Sciatic nerve (tissue), 2 donors: Measurements from ENCODE around the gene STK33. TPM values are rescaled to one million over a fixed set of nuclear protein-coding genes. Genes with fewer than 3 reads are reported as not detected.

Source experiments
- ATAC-seq: fragments of 200-7000 bp; cut with Tn5 transposase; one replicate; pipeline ENCODE4 v1.9.1; 2020; ENCODE audit warnings: mild to moderate bottlenecking, moderate library complexity
- DNase-seq: peaks from one replicate; pipeline ENCODE4 v3.0.0-alpha.2; 2020; ENCODE audit warnings: low spot score
- intact Hi-C: fragments of 100-400 bp; cut with DNase I; formaldehyde crosslinking; loops from one replicate; pipeline ENCODE4 v1.14.2; 2022
- total RNA-seq: library from RNA; stranded (reverse); fragmentation: NEBNext Ultra II Directional; extraction: Animal tissue kit (Norgen Biotek cat#: 25700); gene quantifications from one replicate; pipeline ENCODE4 v1.2.1, GENCODE V29; 2021
- donor health status: DM: no; HTN: no; CAD: no.
- donor health status: DM: no; HTN: no; CAD: no.

STK33 gene
- total RNA-seq, 1 donor from 2014 or later, result 3.1 TPM

DNA sequence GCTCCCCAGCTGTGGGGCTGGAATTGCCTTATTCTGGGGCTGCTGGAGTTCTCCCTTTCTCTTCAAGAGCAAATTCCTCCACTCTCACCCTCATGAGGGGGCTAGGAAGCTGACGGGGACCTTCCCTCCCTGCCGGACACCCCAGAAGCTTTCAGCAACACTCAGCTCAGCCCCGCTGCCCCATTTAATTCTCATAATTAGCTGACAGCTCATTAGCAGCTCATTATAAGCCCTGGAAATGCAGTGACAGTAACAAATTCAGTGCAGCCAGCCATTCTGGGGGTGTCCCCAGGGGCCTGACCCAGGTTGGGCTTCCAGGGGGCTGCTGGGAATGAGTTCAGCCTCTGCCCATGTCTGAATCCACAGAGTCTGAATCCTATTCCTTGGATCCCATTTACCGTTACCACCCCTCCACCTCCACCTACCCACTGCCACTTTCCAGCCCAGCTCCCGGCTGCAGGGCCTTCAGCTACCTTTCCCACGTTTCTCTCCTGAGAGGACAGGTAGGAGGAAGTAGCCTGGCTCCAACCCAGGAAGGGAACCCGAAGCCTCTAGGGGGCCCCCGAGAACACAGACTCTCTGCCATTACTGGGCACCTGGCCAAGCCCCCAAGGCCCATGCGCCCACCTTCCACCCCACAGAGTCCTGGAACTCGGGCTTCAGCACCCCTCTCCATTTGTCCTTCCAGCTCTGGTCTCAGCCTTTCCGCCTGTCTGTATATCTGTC is 228.6 kb downstream of the STK33 start:
- ATAC-seq (no peak), DNase-seq (no peak)
- intact Hi-C loops, result no loop called here

DNA sequence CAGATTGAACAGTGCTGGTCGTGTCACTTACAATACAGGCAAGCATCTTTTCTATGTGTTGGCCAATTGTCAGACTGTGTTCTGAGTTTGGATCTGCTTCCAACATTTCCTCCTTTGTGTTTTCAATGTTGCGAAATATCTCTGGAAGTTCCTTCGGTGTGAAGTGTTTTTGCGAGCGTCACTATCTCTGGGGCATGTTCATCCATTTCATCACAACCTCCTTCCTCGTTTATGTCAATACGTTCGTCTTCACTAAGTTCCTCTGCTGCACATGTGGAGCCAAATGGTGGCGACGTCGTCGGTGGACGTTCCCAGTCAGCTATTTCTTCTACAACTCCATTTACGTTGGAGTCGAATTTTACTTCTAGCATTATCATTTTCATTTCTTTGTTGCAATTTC is 230.1 kb downstream of the STK33 start:
- peak; percentile 58 for ATAC-seq
- intact Hi-C loops, result no loop called here
- DNase-seq, result no peak

DNA sequence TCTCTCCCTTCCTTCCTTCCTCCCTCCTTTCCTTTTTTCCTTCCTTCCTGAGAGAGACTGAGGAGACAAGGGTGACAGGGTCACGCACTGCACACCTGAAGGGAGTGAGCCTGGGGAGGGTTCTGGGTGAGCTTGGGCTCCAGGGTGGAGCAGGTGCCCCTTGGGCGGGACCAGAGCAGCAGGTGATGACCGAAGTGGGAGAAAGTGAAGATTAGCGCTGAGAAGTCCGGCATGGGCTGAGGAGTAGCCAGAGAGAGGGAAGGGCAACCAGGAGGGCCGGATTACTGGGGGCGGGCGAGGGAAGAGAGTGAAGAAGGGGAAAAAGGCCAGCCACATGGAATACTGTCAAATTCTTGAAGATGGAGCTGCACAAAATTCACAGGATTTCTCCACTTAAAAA is 231.1 kb downstream of the STK33 start:
- DNase-seq (no peak), ATAC-seq (no peak)
- intact Hi-C loops, result no loop called here

DNA sequence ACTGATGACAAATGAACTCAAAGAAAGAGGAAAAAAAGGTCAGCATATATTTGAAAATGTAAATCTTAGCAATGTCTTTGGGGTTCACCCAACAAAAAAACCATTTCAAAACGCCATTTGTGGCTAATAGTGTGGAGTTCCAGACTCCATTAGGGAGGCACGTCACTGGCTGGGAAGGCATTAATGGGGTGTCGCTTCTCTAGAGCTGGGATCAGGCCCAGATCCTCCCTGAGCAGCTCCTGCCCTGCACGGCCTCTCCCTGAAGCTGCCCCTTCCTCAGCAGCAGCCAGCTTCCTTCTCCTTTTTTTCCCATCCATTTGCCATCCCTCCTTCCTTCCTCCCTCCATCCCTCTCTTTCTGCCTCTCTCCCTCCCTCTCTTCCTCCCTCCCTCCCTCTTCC is 231.5 kb downstream of the STK33 start:
- intact Hi-C loops, result no loop called here
- no peak for ATAC-seq
- no peak for DNase-seq

DNA sequence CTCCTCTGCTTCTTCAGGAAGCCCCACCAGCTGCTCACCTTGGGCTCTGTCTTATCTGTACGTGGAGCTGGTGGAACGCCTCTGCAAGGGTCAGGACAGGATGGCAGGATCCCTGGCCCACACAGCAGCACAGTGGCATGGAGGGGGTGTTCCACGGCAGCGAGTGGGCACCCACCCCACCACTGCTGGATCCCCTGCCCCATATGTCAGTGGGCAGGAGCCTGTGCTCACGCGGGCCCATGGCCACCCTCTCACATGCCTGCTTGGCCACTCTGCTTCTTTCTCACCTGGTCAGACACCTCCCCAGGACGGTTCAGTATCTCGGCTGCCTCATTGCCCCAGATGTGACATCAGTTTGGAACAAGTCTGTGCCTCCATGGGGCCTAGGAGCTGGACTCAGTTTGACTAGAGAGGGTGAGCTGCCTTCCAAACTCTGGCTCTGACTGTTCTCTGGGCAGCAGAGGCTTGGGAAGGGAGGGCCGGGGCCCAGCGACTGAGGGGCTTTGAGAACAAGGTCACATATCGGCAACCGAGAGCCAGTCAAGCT is 232.3 kb downstream of the STK33 start:
- no peak for DNase-seq
- intact Hi-C loops, result no loop called here

DNA sequence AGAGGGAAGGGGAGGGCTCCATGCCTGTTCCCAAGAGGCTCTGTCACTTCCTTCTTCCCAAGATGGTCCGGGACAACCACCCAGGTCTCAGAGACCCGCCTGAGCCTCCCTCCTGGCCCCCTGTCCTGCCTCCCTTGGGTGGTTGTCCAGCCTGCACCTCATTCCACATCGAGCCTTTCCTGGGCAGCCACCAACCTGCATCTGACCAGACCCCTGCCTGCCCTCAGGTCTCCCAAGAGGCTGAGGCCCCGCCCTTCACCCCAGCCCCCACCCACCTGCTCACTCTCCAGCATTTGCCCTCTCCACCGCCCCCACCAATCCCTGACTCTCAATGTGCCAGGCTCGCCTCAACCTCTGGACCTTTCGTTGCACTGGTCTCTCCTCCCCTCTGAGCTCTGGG is 232.8 kb downstream of the STK33 start:
- intact Hi-C loops, result no loop called here
- DNase-seq (no peak), ATAC-seq (no peak)

More for the DNA sequence above, 232.3 kb downstream of the STK33 start:
- no peak for ATAC-seq

DNA sequence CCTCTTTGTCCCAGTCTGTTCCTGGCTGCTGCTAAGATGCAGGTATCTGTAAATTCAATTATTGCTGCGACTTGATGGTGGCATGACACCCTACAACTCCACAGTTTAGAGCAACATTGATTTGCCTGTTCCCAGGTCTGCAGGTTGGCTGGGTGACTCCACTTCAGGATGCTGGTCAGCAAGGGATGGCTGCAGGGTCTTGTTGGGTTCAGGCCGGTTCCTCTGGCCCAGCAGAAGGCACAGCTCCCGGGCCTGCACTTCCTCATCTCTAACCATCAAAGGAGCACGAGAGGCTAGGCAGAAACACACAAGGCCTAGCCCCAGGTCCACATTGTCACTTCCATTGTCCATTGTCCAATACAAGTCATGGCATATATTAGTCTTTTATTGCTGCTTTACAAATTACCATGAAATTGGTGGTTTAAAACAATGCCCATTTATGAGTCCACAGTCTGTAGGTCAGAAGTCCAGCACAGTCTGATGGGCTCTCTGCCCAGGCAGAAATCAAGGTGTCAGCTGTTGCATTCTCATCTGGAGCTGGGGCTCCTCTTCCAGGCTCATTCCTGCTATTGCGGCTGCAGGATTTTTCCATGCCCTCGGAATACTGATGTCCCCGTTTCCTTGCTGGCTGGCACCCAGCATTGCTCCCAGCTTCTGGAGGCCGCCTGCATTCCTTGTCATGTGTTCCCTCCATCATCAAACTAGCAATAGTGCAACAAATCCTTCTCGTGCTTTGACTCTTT is 233.8 kb downstream of the STK33 start:
- no peak for DNase-seq
- ATAC-seq, result no peak
- intact Hi-C loops, result no loop called here

DNA sequence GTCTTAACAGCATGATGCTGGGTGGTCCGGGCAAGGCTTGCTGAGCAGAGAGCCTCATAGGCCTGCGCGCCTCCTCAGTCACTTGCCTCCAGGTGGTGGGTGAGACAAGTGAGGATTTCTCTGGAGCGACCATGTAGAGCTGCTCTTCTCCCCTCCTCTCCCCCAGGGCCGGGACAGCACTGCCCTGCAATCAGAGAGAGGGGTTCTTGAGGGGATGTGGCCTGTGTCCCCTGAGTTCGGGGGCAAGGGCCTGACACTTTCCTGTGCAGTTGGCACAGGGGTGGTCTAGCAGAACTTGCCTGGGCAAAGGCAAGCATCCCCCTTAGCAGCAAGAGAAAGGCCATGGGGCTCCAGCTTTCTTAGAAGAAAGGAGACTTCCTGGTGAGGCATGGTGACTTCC is 234.5 kb downstream of the STK33 start:
- no peak for DNase-seq
- intact Hi-C loops, result no loop called here

DNA sequence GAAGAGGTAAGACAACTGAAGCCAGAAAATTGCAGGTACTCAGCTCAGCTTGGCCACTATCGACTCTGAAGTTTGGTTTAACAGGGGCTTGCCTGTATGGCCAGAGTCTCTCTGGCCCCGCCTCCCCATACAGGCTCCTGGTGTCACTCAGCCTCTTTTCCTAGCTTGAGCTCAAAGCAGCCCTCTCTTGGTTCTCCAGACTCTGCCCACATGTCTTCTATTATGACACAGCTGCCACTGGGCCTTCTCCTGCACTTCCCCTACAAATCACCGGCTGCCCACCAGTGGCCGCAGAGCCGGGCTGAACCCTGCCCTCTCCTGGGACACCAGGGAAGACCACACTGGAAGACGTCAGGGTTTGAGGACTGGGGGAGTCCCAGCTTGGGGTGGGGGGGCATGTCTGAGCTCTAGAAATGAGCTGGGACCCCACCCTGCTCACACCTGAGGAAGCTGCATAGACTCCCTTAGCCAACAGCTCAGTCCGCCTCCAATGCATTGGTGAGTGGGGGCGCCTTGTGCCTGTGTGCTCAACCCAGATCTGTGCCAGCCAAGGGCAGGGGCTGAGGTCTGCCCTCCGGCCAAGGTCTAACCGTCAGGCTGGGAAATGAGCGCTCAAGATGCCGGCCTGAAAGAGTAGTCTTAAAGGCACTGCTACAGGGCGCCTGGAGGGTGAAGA is 236.0 kb downstream of the STK33 start:
- intact Hi-C loops, result no loop called here
- DNase-seq (no peak), ATAC-seq (no peak)

More for the DNA sequence above, 234.5 kb downstream of the STK33 start:
- no peak for ATAC-seq

DNA sequence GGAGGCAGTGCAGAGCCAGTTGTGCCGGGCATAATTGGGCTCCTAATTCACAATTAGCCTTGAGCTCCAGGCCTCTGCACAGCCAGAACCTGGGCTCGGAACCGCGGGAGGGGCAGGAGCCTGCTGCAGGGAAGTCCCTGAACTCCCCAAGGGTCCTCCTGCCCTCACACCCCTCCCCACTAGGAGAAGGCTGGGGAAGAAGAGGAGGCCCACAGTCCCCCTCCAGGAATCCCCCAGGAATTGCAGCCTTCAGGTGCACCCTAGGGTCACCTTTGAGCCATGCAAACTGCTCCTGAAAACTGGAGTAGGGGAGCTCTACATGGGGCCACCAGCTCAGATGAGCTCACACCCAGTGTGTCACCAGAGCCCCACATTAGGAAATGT is 236.5 kb downstream of the STK33 start:
- ATAC-seq (no peak), DNase-seq (no peak)
- intact Hi-C loops, result no loop called here

DNA sequence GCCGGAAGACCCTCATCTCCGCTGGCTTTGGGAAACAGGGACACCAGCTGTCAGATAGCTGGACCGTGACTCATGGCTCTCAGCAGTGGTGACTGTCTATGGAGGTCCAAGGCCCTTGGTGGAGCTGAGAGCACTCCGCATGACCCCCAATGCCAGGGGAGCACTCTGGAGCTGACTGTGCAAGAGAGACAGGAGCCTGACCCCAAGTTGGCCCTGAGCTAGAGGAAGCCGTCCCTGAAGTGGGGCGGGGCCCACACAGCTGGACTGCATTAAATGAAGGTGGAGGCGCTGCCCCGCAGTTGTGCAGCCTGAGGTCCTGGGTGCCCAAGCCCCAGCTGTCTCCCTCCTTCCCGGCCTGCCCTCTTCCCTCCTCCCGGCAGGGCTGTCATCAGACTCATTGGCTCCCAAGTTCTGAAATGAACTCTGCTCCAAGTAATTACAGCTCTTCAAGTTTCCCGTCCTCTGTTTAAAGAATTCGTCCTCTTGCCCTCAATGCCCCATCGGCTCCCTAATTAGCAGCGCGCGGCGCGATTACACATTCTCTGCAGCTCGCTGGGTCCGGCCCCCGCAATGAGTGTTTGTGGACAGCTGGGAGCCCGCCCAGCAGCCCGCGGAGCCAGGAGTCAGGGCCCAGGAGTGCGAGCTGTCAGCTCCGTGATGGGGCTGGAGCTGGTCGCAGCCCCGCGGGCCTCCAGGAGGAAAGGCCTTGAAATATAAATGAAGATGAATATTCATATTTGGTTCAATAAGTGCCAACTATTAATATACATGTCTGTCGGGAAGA is 237.1 kb downstream of the STK33 start:
- intact Hi-C loops, result no loop called here
- DNase-seq, result no peak
- peak; percentile 69 for ATAC-seq

DNA sequence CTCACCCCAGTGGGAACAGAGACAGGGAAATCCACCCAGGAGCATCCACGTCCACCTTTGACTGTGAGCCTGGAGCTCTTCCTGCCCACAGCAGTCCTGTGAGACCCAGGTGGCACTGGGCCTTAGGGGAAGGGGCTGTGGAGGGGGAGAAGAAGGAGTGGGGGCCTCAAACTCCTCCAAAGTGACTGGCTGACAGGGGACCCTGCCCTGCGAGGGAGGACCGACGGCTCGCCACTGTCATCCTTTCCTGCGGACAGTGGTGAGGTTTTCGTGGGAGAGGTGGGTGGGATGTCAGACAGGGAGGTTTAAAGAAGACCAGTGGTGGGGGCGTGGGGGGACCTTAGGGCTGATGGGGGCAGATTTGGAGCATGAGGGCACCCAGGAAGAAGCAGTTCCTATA is 237.8 kb downstream of the STK33 start:
- DNase-seq (no peak), ATAC-seq (no peak)
- intact Hi-C loops, result no loop called here

DNA sequence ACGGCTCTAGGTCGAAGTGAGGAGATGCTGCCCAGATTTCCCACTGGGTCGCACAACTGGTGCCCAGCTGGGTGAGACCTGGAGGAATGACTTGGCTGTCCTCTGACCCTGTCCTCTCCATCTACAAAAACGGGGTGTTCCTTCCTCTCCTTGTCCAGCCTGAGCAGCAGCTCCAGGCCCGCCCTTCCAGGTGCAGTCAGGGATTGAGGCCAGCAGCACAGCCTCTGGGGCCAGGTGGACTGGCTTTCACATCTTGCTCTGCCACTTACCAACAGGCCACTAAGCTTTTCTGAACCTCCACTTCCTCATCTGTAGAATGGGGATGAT is 238.6 kb downstream of the STK33 start:
- DNase-seq, result no peak
- no peak for ATAC-seq
- intact Hi-C loops, result no loop called here

DNA sequence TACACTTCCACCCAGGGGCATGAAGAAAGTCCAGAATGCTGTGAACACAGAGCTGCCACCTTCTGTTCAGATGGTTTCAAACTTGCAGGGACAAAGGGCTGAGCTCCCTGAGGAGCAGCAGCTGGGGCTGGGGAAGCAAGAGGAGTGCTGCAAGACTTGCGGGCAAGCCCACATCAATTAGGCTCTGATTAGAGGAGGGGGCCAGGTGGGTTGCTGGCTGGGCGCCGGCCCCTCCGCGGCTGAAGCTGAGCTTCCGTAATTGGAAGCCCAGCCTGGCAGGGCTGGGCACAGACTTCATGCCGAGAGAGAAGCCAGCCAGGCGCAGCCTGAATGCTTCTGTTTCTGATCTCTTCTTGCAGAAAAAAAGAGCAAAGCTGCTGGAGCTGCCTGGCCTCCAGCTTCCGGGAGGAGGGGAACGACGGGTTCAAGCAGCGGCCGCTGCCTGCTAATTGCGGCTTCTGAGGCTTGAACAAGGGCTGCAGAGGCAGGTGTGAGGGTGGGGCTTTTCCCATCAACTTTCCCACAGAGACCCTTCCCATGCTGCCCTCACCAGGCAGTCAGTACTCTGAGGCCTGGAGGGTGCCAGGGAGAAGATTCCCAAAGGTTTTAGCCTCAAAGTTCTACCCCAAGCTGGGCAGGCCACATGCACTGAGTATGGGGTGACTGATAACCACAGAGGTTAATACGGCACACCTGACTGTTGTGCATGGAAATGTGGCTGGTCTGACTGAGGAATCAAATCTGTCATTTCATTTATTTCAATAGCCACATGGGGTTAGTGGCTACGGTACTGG is 239.2 kb downstream of the STK33 start:
- DNase-seq (no peak), ATAC-seq (no peak)
- intact Hi-C loops, result no loop called here

DNA sequence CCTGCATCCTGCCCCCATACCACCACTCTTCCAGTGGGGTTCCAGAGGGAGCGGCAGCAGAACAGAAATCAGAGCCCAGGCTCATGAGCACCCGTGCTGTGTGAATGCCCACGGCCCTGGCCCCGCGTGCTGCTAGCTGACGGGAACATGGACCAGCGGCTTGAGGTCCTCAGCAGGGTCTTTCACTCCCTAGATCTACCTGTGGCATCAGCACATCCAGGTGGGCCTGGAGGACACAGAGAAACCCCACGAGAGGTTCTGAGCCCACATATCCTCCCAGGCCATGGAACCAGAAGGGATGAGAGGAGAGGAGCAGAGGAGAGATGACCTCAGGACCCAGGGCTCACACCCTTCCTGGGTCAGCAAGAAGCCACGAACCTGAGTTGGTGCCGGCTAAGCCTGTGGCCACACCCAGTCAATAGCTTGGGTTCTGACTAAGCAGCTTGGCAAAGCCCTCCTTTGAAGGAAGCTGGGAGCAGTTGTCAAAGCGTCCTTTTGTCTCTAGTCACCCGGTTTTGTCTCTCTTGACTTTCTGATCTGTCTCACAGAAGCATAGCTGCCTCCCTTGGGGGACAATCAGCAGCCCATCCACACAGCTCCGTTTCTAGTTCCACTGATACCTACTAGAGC is 241.0 kb downstream of the STK33 start:
- no peak for DNase-seq
- ATAC-seq, result no peak
- intact Hi-C loops, result no loop called here

DNA sequence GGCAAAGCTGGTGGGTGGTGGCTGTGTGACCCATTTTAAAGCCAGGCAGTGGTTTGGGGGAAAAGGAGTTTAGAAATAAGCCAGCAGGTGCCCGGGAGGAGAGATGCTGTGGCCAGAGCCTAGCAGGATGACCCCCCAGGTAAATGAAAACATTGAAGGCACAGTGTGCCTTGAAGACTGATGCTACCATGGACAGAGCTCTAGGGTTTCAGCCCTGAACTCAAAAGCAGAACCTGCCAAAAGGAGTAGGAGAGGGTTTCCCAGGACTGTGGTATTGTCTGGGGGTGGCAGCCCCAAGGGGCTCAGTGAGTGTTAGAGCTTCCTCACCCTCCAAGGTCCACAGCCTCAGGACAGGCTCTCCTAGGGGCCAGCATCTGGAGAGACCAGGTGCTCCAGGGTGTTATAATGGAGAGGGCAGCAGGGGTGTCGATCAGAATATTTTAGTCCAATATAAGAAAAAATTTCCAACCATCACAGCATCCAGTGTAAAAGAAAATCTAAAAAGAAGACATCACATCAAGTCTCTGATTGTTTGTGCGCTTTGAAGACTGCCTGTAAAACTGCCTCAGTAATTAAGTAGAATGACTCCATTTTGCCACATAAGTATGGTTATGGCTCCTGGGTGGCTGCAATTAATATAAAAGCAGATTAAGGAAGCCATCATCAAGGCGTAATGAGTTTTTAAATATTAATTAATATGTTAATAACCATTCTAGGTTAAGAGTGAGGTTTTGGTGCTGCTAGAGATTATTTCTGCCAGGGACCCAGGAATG is 241.7 kb downstream of the STK33 start:
- no peak for DNase-seq
- ATAC-seq, result no peak
- intact Hi-C loops, result no loop called here

DNA sequence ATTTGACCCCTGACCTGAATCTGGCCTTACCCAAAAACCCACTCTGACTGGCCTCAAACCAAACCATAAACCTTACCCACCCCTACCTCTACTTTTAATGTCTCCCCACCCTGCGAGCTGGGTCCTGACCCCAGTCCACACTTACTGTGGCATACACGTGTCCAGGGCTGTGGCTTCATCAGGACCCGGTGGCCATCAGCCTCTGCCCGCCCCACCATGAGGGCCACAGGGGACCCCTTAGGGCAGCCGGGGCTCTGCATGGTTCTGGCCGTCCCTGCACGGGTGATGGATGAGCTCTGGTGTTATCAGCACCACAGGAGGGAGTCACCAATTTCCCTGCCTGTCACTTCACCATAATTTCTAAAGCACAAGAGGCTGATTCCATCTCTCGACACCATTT is 242.8 kb downstream of the STK33 start:
- intact Hi-C loops, result no loop called here
- ATAC-seq, result no peak

More for the DNA sequence above, 242.8 kb downstream of the STK33 start:
- no peak for DNase-seq
